ENCODE measurements around the gene PRDM2.

DNA sequence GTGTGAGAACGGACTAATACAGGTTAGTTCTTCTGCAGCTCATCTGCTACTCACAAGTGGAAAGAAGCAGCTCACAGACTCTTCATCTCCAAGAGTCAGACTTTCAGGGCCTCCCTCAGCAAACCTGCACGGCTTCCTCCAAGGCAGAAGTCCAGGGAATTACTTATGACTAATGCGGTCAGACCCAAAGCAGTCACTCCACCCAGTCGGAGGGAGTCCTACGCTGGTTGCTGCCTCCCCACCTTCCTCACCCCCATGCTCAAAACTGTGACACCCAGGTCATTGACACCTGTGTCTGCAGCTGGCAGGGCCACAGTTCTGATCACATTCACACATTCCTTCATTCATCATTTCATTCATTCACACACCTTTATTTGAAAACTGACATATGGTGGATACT, 38.4 kb upstream of the PRDM2 start:
- no peak for TF ChIP-seq EZH2 (IDR thresholded peaks at IDR 0.05; ENCODE audit: borderline replicate concordance, low read length)
- TF ChIP-seq, protein P1, sequence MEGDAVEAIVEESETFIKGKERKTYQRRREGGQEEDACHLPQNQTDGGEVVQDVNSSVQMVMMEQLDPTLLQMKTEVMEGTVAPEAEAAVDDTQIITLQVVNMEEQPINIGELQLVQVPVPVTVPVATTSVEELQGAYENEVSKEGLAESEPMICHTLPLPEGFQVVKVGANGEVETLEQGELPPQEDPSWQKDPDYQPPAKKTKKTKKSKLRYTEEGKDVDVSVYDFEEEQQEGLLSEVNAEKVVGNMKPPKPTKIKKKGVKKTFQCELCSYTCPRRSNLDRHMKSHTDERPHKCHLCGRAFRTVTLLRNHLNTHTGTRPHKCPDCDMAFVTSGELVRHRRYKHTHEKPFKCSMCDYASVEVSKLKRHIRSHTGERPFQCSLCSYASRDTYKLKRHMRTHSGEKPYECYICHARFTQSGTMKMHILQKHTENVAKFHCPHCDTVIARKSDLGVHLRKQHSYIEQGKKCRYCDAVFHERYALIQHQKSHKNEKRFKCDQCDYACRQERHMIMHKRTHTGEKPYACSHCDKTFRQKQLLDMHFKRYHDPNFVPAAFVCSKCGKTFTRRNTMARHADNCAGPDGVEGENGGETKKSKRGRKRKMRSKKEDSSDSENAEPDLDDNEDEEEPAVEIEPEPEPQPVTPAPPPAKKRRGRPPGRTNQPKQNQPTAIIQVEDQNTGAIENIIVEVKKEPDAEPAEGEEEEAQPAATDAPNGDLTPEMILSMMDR (IDR thresholded peaks at IDR 0.05; ENCODE audit: low read length), result no peak

Data from OCI-LY1 (cell line).